Astrocyte (in vitro differentiated cells and primary cell): ENCODE results near the gene FUT2. TPM values are rescaled to one million over a fixed set of nuclear protein-coding genes. Genes with fewer than 3 reads are reported as not detected.
"Not testable (repeated sequence)": the region's sequence is repeated elsewhere in the genome, so short reads cannot be mapped to it uniquely, and the experiment has no call there.

Experiments used
- DNase-seq: peaks from one replicate; pipeline ENCODE4 v3.0.0-alpha.2; 2010; ENCODE audit warnings: low read depth
- FAIRE-seq: peaks from 2 replicates; lab custom pipeline; 2011; peaks lifted over from hg19 to GRCh38; lab: Jason Lieb, UNC
- H2AFZ ChIP-seq: 2 replicates; pipeline ENCODE4 v1.6.0; 2012; ENCODE audit warnings: low read depth, low read length, inconsistent platforms
- H3K27ac ChIP-seq: 2 replicates; pipeline ENCODE4 v1.5.1; 2011; ENCODE audit warnings: low read depth, low read length, inconsistent platforms
- H3K27me3 ChIP-seq: 2 replicates; pipeline ENCODE4 v1.6.0; 2011; ENCODE audit warnings: low read length, inconsistent platforms; ENCODE audit not compliant: insufficient read depth
- H3K36me3 ChIP-seq: 2 replicates; pipeline ENCODE4 v1.5.1; 2011; ENCODE audit warnings: low read length, inconsistent platforms; ENCODE audit not compliant: insufficient read depth
- H3K4me1 ChIP-seq: 2 replicates; pipeline ENCODE4 v1.5.1; 2011; ENCODE audit warnings: low read length, inconsistent platforms; ENCODE audit not compliant: insufficient read depth
- H3K4me2 ChIP-seq: 2 replicates; pipeline ENCODE4 v1.6.0; 2012; ENCODE audit warnings: low read length, inconsistent platforms
- H3K4me3 ChIP-seq: 2 replicates; pipeline ENCODE4 v1.5.1; 2011; ENCODE audit warnings: low read depth, mild to moderate bottlenecking, low read length, inconsistent platforms; ENCODE audit not compliant: insufficient read depth
- H3K79me2 ChIP-seq: 2 replicates; pipeline ENCODE4 v1.6.0; 2012; ENCODE audit warnings: mild to moderate bottlenecking, low read length, inconsistent platforms; ENCODE audit not compliant: insufficient read depth
- H3K9ac ChIP-seq: 2 replicates; pipeline ENCODE4 v1.6.0; 2012; ENCODE audit warnings: mild to moderate bottlenecking, low read length, inconsistent platforms
- H3K9me3 ChIP-seq: 2 replicates; pipeline ENCODE4 v1.5.1; 2012; ENCODE audit warnings: low read depth, mild to moderate bottlenecking, low read length, inconsistent platforms; ENCODE audit not compliant: insufficient read depth
- H4K20me1 ChIP-seq: 2 replicates; pipeline ENCODE4 v1.6.0; 2012; ENCODE audit warnings: low read length, inconsistent platforms; ENCODE audit not compliant: insufficient read depth
- H3K27ac Mint-ChIP-seq: one replicate; pipeline ENCODE4 v1.8.0; 2021; ENCODE audit warnings: mild to moderate bottlenecking, mixed read lengths; ENCODE audit not compliant: unreplicated experiment
- H3K27me3 Mint-ChIP-seq: one replicate; pipeline ENCODE4 v1.8.0; 2021; ENCODE audit warnings: low read depth, mixed read lengths; ENCODE audit not compliant: unreplicated experiment
- H3K36me3 Mint-ChIP-seq: one replicate; pipeline ENCODE4 v1.8.0; 2021; ENCODE audit warnings: low read depth, mixed read lengths; ENCODE audit not compliant: unreplicated experiment
- H3K4me1 Mint-ChIP-seq: one replicate; pipeline ENCODE4 v1.8.0; 2021; ENCODE audit warnings: low read depth, mixed read lengths; ENCODE audit not compliant: unreplicated experiment
- H3K4me3 Mint-ChIP-seq: one replicate; pipeline ENCODE4 v1.8.0; 2021; ENCODE audit warnings: mild to moderate bottlenecking, moderate library complexity, mixed read lengths; ENCODE audit not compliant: unreplicated experiment
- H3K9me3 Mint-ChIP-seq: one replicate; pipeline ENCODE4 v1.8.0; 2021; ENCODE audit warnings: mild to moderate bottlenecking, mixed read lengths; ENCODE audit not compliant: unreplicated experiment
- CTCF ChIP-seq: IDR thresholded peaks from 2 replicates; pipeline ENCODE4 v1.5.1; 2011; ENCODE audit warnings: low read depth, mild to moderate bottlenecking, inconsistent platforms, low read length, moderate library complexity; ENCODE audit not compliant: insufficient read depth
- EZH2 ChIP-seq: IDR thresholded peaks from 2 replicates; pipeline ENCODE4 v1.6.1; 2012; ENCODE audit warnings: mild to moderate bottlenecking, low read length, inconsistent platforms; ENCODE audit not compliant: insufficient read depth
- total RNA-seq: library from RNA; stranded (reverse); gene quantifications from 2 replicates; pipeline ENCODE4 v1.2.1, GENCODE V29; 2021

The FUT2 gene
- total RNA-seq, 1 donor from 2014 or later = not detected

DNA sequence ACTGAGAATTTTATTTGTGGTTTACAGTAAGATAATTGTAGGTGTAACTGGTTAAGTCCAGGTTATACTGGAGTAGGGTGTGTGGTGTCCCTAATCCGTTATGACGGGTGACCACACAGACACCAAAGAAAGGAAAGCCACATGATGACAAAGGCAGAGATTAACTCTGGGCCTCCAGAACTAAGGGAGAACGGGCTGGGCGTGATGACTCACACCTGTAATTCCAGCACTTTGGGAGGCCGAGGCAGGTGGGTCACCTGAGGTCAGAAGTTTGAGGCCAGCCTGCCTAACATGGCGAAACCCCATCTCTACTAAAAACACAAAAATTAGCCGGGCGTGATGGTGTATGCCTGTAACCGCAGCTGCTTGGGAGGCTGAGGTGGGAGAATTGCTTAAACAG, 10.2 kb upstream of the FUT2 start:
- no peak for FAIRE-seq
- H3K27ac Mint-ChIP-seq = no peak overlapping the region
- TF ChIP-seq EZH2 = no peak
- TF ChIP-seq CTCF = no peak

DNA sequence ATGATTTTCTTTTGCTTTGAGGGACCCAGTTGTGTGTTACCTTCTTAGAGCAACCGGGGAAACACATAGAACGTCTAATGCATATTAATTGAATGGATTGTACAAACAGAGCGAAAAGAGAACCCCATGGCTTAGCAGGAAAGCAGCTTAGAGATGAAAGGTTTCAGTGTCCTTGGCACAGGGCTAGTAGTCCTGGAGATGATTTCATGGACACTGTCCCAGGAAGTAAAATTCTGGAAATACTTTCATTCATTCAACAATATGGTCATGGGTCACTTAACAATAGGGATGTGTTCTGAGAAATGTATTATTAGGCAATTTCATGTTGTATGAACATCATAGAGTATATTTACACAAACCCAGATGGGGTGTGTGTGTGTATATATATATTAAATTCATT, 9.7 kb upstream of the FUT2 start:
- H3K27me3 ChIP-seq = peaks cover 7% of the 10 kb centered on the region
- no peak overlapping the region for H3K4me3 ChIP-seq
- H3K27ac ChIP-seq = no peak overlapping the region
- H3K9ac ChIP-seq = no peak overlapping the region
- peaks cover 10% of the 10 kb centered on the region for H3K27me3 Mint-ChIP-seq
- H2AFZ ChIP-seq = no peak overlapping the region
- FAIRE-seq (no peak), DNase-seq (no peak)
- H4K20me1 ChIP-seq = no peaks in the 10 kb centered on the region
- no peaks in the 10 kb centered on the region for H3K36me3 Mint-ChIP-seq
- no peak overlapping the region for H3K4me2 ChIP-seq
- H3K4me3 Mint-ChIP-seq = no peak overlapping the region
- no peaks in the 10 kb centered on the region for H3K9me3 Mint-ChIP-seq
- no peaks in the 10 kb centered on the region for H3K9me3 ChIP-seq
- TF ChIP-seq EZH2 = no peak
- no peak for TF ChIP-seq CTCF
- H3K27ac Mint-ChIP-seq = no peak overlapping the region
- peaks cover 3% of the 10 kb centered on the region for H3K4me1 ChIP-seq
- no peaks in the 10 kb centered on the region for H3K36me3 ChIP-seq
- no peaks in the 10 kb centered on the region for H3K4me1 Mint-ChIP-seq
- no peaks in the 10 kb centered on the region for H3K79me2 ChIP-seq

More for the DNA sequence above, 10.2 kb upstream of the FUT2 start:
- H3K27me3 Mint-ChIP-seq = peaks cover 11% of the 10 kb centered on the region
- Histone ChIP-seq H3K4me2 (no peak overlapping the region), H2AFZ (no peak overlapping the region), H4K20me1 (no peaks in the 10 kb centered on the region), H3K4me3 (no peak overlapping the region), H3K79me2 (no peaks in the 10 kb centered on the region), H3K27ac (no peak overlapping the region), H3K9me3 (no peaks in the 10 kb centered on the region), H3K36me3 (no peaks in the 10 kb centered on the region), H3K9ac (no peak overlapping the region), H3K27me3 (peaks cover 7% of the 10 kb centered on the region), H3K4me1 (peaks cover 6% of the 10 kb centered on the region)
- H3K4me1 Mint-ChIP-seq = no peaks in the 10 kb centered on the region
- H3K36me3 Mint-ChIP-seq = no peaks in the 10 kb centered on the region
- H3K4me3 Mint-ChIP-seq = no peak overlapping the region
- no peaks in the 10 kb centered on the region for H3K9me3 Mint-ChIP-seq
- no peak for DNase-seq

- not testable (repeated sequence) for DNase-seq, H3K27ac Mint-ChIP-seq, H3K9me3 Mint-ChIP-seq, H3K4me1 Mint-ChIP-seq, H2AFZ ChIP-seq, H3K4me1 ChIP-seq, H4K20me1 ChIP-seq, H3K36me3 Mint-ChIP-seq, FAIRE-seq, H3K27ac ChIP-seq, H3K4me3 Mint-ChIP-seq, H3K9ac ChIP-seq, H3K27me3 Mint-ChIP-seq, H3K4me3 ChIP-seq, H3K36me3 ChIP-seq, H3K9me3 ChIP-seq, H3K79me2 ChIP-seq, H3K27me3 ChIP-seq, H3K4me2 ChIP-seq
These were observed 9.1 kb upstream of the FUT2 start for GRCh38 chr19:48686637-48687036.
